DND-41 (cell line): ENCODE measurements around the gene CAPSL.

Experiments
- ATAC-seq: fragments of 200-7000 bp; cut with Tn5 transposase; 3 replicates; pipeline ENCODE4 v1.9.1; 2021; ENCODE audit warnings: low read depth; ENCODE audit not compliant: insufficient read depth
- DNase-seq: peaks from one replicate; pipeline ENCODE4 v3.0.0-alpha.2; 2020
- H2AFZ ChIP-seq: 2 replicates; pipeline ENCODE4 v1.6.0; 2012; ENCODE audit warnings: low read depth, low read length
- H3K27ac ChIP-seq: 2 replicates; pipeline ENCODE4 v1.5.1; 2012; ENCODE audit warnings: low read length, inconsistent platforms
- H3K27me3 ChIP-seq: fragments of 200-600 bp; sonication (generic); 2 replicates; pipeline ENCODE4 v1.6.0; 2012; ENCODE audit warnings: low read length, mild to moderate bottlenecking, inconsistent platforms; ENCODE audit not compliant: insufficient read depth, poor library complexity
- H3K36me3 ChIP-seq: 2 replicates; pipeline ENCODE4 v1.5.1; 2012; ENCODE audit warnings: low read length, inconsistent platforms; ENCODE audit not compliant: insufficient read depth
- H3K4me1 ChIP-seq: 2 replicates; pipeline ENCODE4 v1.5.1; 2012; ENCODE audit warnings: mild to moderate bottlenecking, low read length; ENCODE audit not compliant: insufficient read depth
- H3K4me2 ChIP-seq: 2 replicates; pipeline ENCODE4 v1.6.0; 2012; ENCODE audit warnings: mild to moderate bottlenecking, moderate library complexity, low read length, inconsistent platforms; ENCODE audit not compliant: insufficient read depth
- H3K4me3 ChIP-seq, 2 experiments: fragments of 200-600 bp in 1 of 2; shearing (Covaris generic) in 1 of 2; 2 replicates each; pipeline ENCODE4 v1.5.1; 2012 to 2016; ENCODE audit warnings: inconsistent platforms in 2 of 2, low read length in 2 of 2, mild to moderate bottlenecking in 2 of 2, low read depth in 1 of 2, moderate library complexity in 1 of 2
- H3K79me2 ChIP-seq: 2 replicates; pipeline ENCODE4 v1.6.0; 2012; ENCODE audit warnings: low read length, inconsistent platforms; ENCODE audit not compliant: insufficient read depth
- H3K9ac ChIP-seq: 2 replicates; pipeline ENCODE4 v1.6.0; 2012; ENCODE audit warnings: low read depth, mild to moderate bottlenecking, inconsistent platforms, low read length, moderate library complexity
- H3K9me3 ChIP-seq: 2 replicates; pipeline ENCODE4 v1.5.1; 2012; ENCODE audit warnings: low read length, moderate library complexity, mild to moderate bottlenecking, inconsistent platforms; ENCODE audit not compliant: insufficient read depth, severe bottlenecking
- H4K20me1 ChIP-seq: 2 replicates; pipeline ENCODE4 v1.6.0; 2012; ENCODE audit warnings: low read length; ENCODE audit not compliant: insufficient read depth
- EZH2 ChIP-seq: IDR thresholded peaks from 3 replicates; pipeline ENCODE4 v1.6.1; 2012; ENCODE audit warnings: borderline replicate concordance, low read depth, mild to moderate bottlenecking, moderate library complexity, low read length, inconsistent platforms; ENCODE audit not compliant: severe bottlenecking
- TF ChIP-seq, protein P1 (sequence below): IDR thresholded peaks from 2 replicates; pipeline ENCODE4 v1.5.1; 2012; ENCODE audit warnings: borderline replicate concordance, low read length, moderate library complexity, mild to moderate bottlenecking; ENCODE audit not compliant: poor library complexity, severe bottlenecking; ENCODE audit errors: extremely low read depth

Gene CAPSL

DNA sequence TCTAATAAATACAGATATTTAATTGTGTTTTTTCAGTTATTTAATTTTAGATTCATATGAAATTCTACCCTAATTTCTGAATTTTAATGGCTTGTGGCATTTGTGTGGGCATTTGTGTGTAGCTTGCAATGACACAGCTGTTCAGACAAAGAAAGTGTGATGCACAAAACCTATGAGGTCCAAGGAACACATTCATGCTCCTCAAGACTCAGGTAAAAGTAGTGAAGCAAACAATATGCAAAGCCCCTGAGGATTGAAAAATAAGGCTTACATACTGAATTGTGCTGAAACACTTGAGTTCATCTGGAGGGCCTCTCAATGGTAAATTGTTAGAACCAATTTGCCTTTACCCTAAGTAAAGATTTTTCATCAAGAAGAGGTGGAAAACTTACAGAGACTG lies 53.6 kb downstream of the CAPSL start:
- Histone ChIP-seq H3K4me3 (no peak overlapping the region), H3K36me3 (peaks cover 5% of the 10 kb centered on the region), H3K9me3 (no peaks in the 10 kb centered on the region), H3K27me3 (no peaks in the 10 kb centered on the region), H3K9ac (peak overlapping the region; percentile 69), H3K4me1 (peaks cover 83% of the 10 kb centered on the region), H4K20me1 (no peaks in the 10 kb centered on the region), H2AFZ (no peak overlapping the region), H3K4me2 (peak overlapping the region; percentile 36), H3K79me2 (peaks cover 17% of the 10 kb centered on the region), H3K27ac (peak overlapping the region; percentile 96)
- ATAC-seq (peak; percentile 52), DNase-seq (peak; percentile 53)
- TF ChIP-seq EZH2, result no peak
- TF ChIP-seq, protein P1, sequence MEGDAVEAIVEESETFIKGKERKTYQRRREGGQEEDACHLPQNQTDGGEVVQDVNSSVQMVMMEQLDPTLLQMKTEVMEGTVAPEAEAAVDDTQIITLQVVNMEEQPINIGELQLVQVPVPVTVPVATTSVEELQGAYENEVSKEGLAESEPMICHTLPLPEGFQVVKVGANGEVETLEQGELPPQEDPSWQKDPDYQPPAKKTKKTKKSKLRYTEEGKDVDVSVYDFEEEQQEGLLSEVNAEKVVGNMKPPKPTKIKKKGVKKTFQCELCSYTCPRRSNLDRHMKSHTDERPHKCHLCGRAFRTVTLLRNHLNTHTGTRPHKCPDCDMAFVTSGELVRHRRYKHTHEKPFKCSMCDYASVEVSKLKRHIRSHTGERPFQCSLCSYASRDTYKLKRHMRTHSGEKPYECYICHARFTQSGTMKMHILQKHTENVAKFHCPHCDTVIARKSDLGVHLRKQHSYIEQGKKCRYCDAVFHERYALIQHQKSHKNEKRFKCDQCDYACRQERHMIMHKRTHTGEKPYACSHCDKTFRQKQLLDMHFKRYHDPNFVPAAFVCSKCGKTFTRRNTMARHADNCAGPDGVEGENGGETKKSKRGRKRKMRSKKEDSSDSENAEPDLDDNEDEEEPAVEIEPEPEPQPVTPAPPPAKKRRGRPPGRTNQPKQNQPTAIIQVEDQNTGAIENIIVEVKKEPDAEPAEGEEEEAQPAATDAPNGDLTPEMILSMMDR, result no peak

DNA sequence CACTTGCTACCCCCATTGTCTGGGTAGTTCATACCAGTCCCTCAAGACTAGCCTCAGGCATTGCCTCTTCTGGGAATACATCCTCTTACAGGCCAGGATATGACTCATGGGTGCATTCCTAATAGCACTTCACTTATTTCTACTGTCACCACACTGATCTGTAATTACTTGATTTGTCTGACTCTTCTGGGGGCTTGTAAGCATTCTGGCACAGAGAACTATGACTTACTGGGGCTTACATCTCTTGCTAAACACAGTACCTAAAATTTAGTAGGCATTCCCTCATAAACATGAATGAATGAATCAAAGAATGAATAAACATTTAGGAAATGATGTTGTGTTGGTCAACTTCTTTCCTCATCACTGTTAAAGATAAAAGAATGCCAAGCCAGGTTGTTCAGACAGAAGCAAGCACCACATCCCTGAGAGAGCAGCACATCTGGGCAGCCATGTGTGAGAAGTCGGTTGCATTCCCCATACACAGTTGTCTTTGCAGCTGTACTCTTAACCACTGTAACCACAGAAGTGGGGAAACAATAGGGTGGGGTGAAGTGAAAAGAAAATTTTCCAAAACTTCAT lies 54.1 kb downstream of the CAPSL start:
- peak overlapping the region; percentile 33 for H3K4me2 ChIP-seq
- H2AFZ ChIP-seq, result no peak overlapping the region
- no peaks in the 10 kb centered on the region for H3K9me3 ChIP-seq
- H3K4me1 ChIP-seq, result peaks cover 88% of the 10 kb centered on the region
- peaks cover 9% of the 10 kb centered on the region for H3K36me3 ChIP-seq
- H3K4me3 ChIP-seq, result no peak overlapping the region; a peak in 1 of 4 replicates
- peaks cover 22% of the 10 kb centered on the region for H3K79me2 ChIP-seq
- no peaks in the 10 kb centered on the region for H3K27me3 ChIP-seq
- peak; percentile 81 for ATAC-seq
- H3K9ac ChIP-seq, result peak overlapping the region; percentile 69
- H4K20me1 ChIP-seq, result no peaks in the 10 kb centered on the region
- H3K27ac ChIP-seq, result peak overlapping the region; percentile 96
- TF ChIP-seq, protein P1, result no peak
- no peak for TF ChIP-seq EZH2
- DNase-seq, result peak; percentile 90

DNA sequence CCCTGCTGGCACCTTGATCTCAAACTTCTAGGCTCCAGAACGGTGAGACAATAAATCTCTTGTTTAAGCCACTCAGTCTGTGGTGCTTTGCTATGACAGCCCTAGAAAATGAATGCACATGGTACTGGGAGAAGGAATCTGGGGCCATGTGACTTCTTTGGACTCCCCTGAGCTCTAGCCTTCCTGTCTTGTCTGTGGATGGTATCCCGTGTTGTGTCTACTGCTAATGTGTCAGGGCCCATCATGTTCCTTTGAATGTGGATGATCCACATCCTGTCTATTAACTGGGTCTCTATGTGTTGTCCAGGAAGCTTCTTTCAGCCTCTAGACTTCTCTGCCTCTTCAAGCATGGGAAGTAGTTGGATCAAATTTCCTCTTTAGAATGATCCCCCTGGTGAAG lies 56.7 kb downstream of the CAPSL start:
- Histone ChIP-seq H3K4me1 (peaks cover 100% of the 10 kb centered on the region), H3K4me2 (no peak overlapping the region), H3K9me3 (no peaks in the 10 kb centered on the region), H4K20me1 (no peaks in the 10 kb centered on the region), H2AFZ (no peak overlapping the region), H3K4me3 (no peak overlapping the region), H3K36me3 (peaks cover 28% of the 10 kb centered on the region), H3K27me3 (no peaks in the 10 kb centered on the region), H3K79me2 (peaks cover 33% of the 10 kb centered on the region), H3K9ac (peak overlapping the region; percentile 69), H3K27ac (peak overlapping the region; percentile 96)
- DNase-seq (peak; percentile 52), ATAC-seq (peak; percentile 0; the same call in 1 of the 3 replicates)
- TF ChIP-seq, protein P1, result no peak
- TF ChIP-seq EZH2, result no peak
